Ishikawa (cell line): ENCODE measurements around the gene LEMD2.

Source experiments
- CEBPB ChIP-seq: IDR thresholded peaks from 2 replicates; pipeline ENCODE4 v1.6.1; 2012
- CREB1 ChIP-seq: IDR thresholded peaks from 2 replicates; pipeline ENCODE4 v1.6.1; 2012; ENCODE audit warnings: low read depth
- EGR1 ChIP-seq: IDR thresholded peaks from 2 replicates; pipeline ENCODE4 v1.6.1; 2012
- EP300 ChIP-seq: IDR thresholded peaks from 2 replicates; pipeline ENCODE4 v1.6.1; 2012; ENCODE audit warnings: borderline replicate concordance
- FOXM1 ChIP-seq: IDR thresholded peaks from 2 replicates; pipeline ENCODE4 v1.6.1; 2012; ENCODE audit warnings: low read depth, borderline replicate concordance
- MAX ChIP-seq: IDR thresholded peaks from 2 replicates; pipeline ENCODE4 v1.6.1; 2012
- NFIC ChIP-seq: IDR thresholded peaks from 2 replicates; pipeline ENCODE4 v1.6.1; 2012
- RAD21 ChIP-seq: IDR thresholded peaks from 2 replicates; pipeline ENCODE4 v1.6.1; 2012; ENCODE audit warnings: low read depth
- REST ChIP-seq: IDR thresholded peaks from 2 replicates; pipeline ENCODE4 v1.6.1; 2012; ENCODE audit warnings: low read depth, mild to moderate bottlenecking
- TAF1 ChIP-seq: IDR thresholded peaks from 2 replicates; pipeline ENCODE4 v1.6.1; 2012; ENCODE audit warnings: low read depth, mild to moderate bottlenecking
- TCF12 ChIP-seq: IDR thresholded peaks from 2 replicates; pipeline ENCODE4 v1.6.1; 2012; ENCODE audit warnings: low read depth
- TEAD4 ChIP-seq: IDR thresholded peaks from 2 replicates; pipeline ENCODE4 v1.6.1; 2012
- USF1 ChIP-seq: IDR thresholded peaks from 2 replicates; pipeline ENCODE4 v1.6.1; 2012
- YY1 ChIP-seq: IDR thresholded peaks from 2 replicates; pipeline ENCODE4 v1.6.1; 2012; ENCODE audit warnings: low read depth
- ZBTB7A ChIP-seq: IDR thresholded peaks from 2 replicates; pipeline ENCODE4 v1.6.1; 2012; ENCODE audit warnings: low read depth

The LEMD2 gene

GRCh38 chr6:33794910-33795623 lies 6.1 kb upstream of the LEMD2 start:
- TF ChIP-seq TAF1: no peak
- TF ChIP-seq USF1: no peak
- no peak for TF ChIP-seq FOXM1
- TF ChIP-seq CREB1: no peak
- TF ChIP-seq TEAD4: no peak
- no peak for TF ChIP-seq CEBPB
- no peak for TF ChIP-seq RAD21
- no peak for TF ChIP-seq TCF12
- no peak for TF ChIP-seq NFIC
- TF ChIP-seq ZBTB7A: no peak
- TF ChIP-seq YY1: no peak

- TF ChIP-seq TCF12: no peak
- no peak for TF ChIP-seq EGR1
- TF ChIP-seq MAX: no peak
- TF ChIP-seq EP300: no peak
- no peak for TF ChIP-seq CREB1
- no peak for TF ChIP-seq FOXM1
- no peak for TF ChIP-seq YY1
- no peak for TF ChIP-seq REST
- TF ChIP-seq CEBPB: no peak
- no peak for TF ChIP-seq USF1
- TF ChIP-seq RAD21: no peak
These were observed 4.1 kb upstream of the LEMD2 start for GRCh38 chr6:33792981-33793380.

GRCh38 chr6:33791620-33792019 lies 2.7 kb upstream of the LEMD2 start:
- TF ChIP-seq MAX: no peak
- TF ChIP-seq EP300: no peak
- TF ChIP-seq YY1: no peak

GRCh38 chr6:33790910-33791309 lies 2.0 kb upstream of the LEMD2 start:
- TF ChIP-seq TAF1 (no peak), ZBTB7A (no peak), CEBPB (no peak), TCF12 (no peak), USF1 (no peak), FOXM1 (no peak), REST (no peak)

- TF ChIP-seq RAD21: no peak
- TF ChIP-seq TEAD4: no peak
- TF ChIP-seq USF1: no peak
- no peak for TF ChIP-seq REST
- TF ChIP-seq NFIC: no peak
- TF ChIP-seq YY1: no peak
- TF ChIP-seq TAF1: no peak
- TF ChIP-seq FOXM1: no peak
- no peak for TF ChIP-seq EGR1
- no peak for TF ChIP-seq MAX
These were observed 1.4 kb upstream of the LEMD2 start for GRCh38 chr6:33790379-33790778.
